H1 (cell line): ENCODE results near the gene ITPKB. TPM values are rescaled to one million over a fixed set of nuclear protein-coding genes. Genes with fewer than 3 reads are reported as not detected.

Experiments
- CTCF ChIA-PET: fragments of 300-600 bp; sonication (Branson Sonifier 250); formaldehyde crosslinking; loops from one replicate; lab custom pipeline; 2021; ENCODE audit not compliant: partially characterized antibody; lab: Charles Lee
- POLR2A ChIA-PET: fragments of 300-600 bp; sonication (Branson Sonifier 250); formaldehyde crosslinking; loops from one replicate; lab custom pipeline; 2021; ENCODE audit warnings: inconsistent platforms; ENCODE audit not compliant: partially characterized antibody; lab: Charles Lee
- DNase-seq, 2 experiments: peaks; one replicate each; pipeline versions ENCODE4 v3.0.0 to v3.0.0-alpha.2; 2010 to 2022; ENCODE audit warnings: low spot score in 2 of 2, low read depth in 1 of 2, mixed read lengths in 1 of 2
- FAIRE-seq: peaks from 2 replicates; lab custom pipeline; 2011; peaks lifted over from hg19 to GRCh38; lab: Jason Lieb, UNC
- H2AFZ ChIP-seq: 2 replicates; pipeline ENCODE4 v1.8.1; 2012; ENCODE audit warnings: low read length, inconsistent platforms
- H2AK5ac ChIP-seq: 2 replicates; pipeline ENCODE4 v1.6.1; 2013; ENCODE audit warnings: low read depth, low read length
- H2BK120ac ChIP-seq: replicated peaks from 2 replicates; pipeline ENCODE3; 2013; ENCODE audit warnings: low read depth, low read length, inconsistent platforms
- H2BK12ac ChIP-seq: 2 replicates; pipeline ENCODE4 v1.6.1; 2013; ENCODE audit warnings: low read depth, low read length
- H2BK15ac ChIP-seq: 2 replicates; pipeline ENCODE4 v1.6.1; 2013; ENCODE audit warnings: low read length
- H2BK20ac ChIP-seq: 2 replicates; pipeline ENCODE4 v1.6.1; 2013; ENCODE audit warnings: low read length
- H2BK5ac ChIP-seq: 2 replicates; pipeline ENCODE4 v1.6.1; 2013; ENCODE audit warnings: low read depth, low read length
- H3K14ac ChIP-seq: 2 replicates; pipeline ENCODE4 v1.6.1; 2013; ENCODE audit warnings: inconsistent platforms; ENCODE audit not compliant: insufficient read length
- H3K18ac ChIP-seq: 2 replicates; pipeline ENCODE4 v1.6.1; 2013; ENCODE audit warnings: low read length; ENCODE audit errors: extremely low read depth
- H3K23ac ChIP-seq: 2 replicates; pipeline ENCODE4 v1.6.1; 2013; ENCODE audit warnings: inconsistent platforms; ENCODE audit not compliant: insufficient read length
- H3K23me2 ChIP-seq: 2 replicates; pipeline ENCODE4 v1.6.1; 2013; ENCODE audit warnings: low read depth, low read length
- H3K27ac ChIP-seq: 2 replicates; pipeline ENCODE4 v1.6.1; 2011; ENCODE audit warnings: low read depth, low read length, inconsistent platforms
- H3K27me3 ChIP-seq, 4 experiments: replicated peaks in 1 of 4; 1 replicate in 1 of 4; 2 replicates in 3 of 4; pipeline versions ENCODE4 v1.6.1 to v1.8.1; 2011 to 2013; ENCODE audit warnings: low read length in 3 of 4, mild to moderate bottlenecking in 3 of 4, inconsistent platforms in 2 of 4, mixed read lengths in 2 of 4, moderate library complexity in 1 of 4; ENCODE audit not compliant: control insufficient read depth in 3 of 4, insufficient read depth in 3 of 4; ENCODE audit errors: extremely low read depth in 1 of 4
- H3K36me3 ChIP-seq, 4 experiments: 2 replicates each; pipeline versions ENCODE4 v1.6.1 to v1.8.1; 2011 to 2013; ENCODE audit warnings: mild to moderate bottlenecking in 4 of 4, low read length in 3 of 4, moderate library complexity in 2 of 4, control low read depth in 1 of 4, inconsistent platforms in 1 of 4; ENCODE audit not compliant: insufficient read depth in 4 of 4, control insufficient read depth in 2 of 4
- H3K4ac ChIP-seq: replicated peaks from 2 replicates; pipeline ENCODE3; 2013; ENCODE audit warnings: low read length, low read depth, mixed read lengths, inconsistent platforms; ENCODE audit not compliant: insufficient read length
- H3K4me1 ChIP-seq, 4 experiments: replicated peaks in 1 of 4; 1 replicate in 1 of 4; 2 replicates in 3 of 4; pipeline versions ENCODE4 v1.6.1 to v1.8.1; 2011 to 2013; ENCODE audit warnings: low read length in 3 of 4, inconsistent platforms in 2 of 4, mixed read lengths in 1 of 4; ENCODE audit not compliant: insufficient read depth in 4 of 4, control insufficient read depth in 3 of 4
- H3K4me2 ChIP-seq, 2 experiments: 2 replicates each; pipeline versions ENCODE4 v1.6.1 to v1.8.1; 2011 to 2013; ENCODE audit warnings: low read depth in 2 of 2, low read length in 2 of 2, control low read depth in 1 of 2, inconsistent platforms in 1 of 2, mild to moderate bottlenecking in 1 of 2; ENCODE audit not compliant: insufficient read depth in 1 of 2
- H3K4me3 ChIP-seq, 4 experiments: fragments of 200-600, 300-600 bp in 1 of 4; sonication (generic), shearing (Covaris generic), sonication (Bioruptor Twin) in 1 of 4; 2 replicates each; pipeline versions ENCODE4 v1.5.1 to v1.8.1; 2011 to 2016; ENCODE audit warnings: low read length in 4 of 4, low read depth in 3 of 4, control low read depth in 2 of 4, inconsistent platforms in 2 of 4, mild to moderate bottlenecking in 2 of 4, mixed read lengths in 1 of 4, moderate library complexity in 1 of 4; ENCODE audit not compliant: insufficient read depth in 2 of 4; ENCODE audit errors: extremely low read depth in 1 of 4
- H3K56ac ChIP-seq: replicated peaks from 2 replicates; pipeline ENCODE3; 2013; ENCODE audit warnings: low read depth, mild to moderate bottlenecking, mixed read lengths, low read length, inconsistent platforms; ENCODE audit not compliant: insufficient read length
- H3K79me1 ChIP-seq: 2 replicates; pipeline ENCODE4 v1.6.1; 2013; ENCODE audit warnings: low read depth, low read length, control low read depth
- H3K79me2 ChIP-seq, 2 experiments: 2 replicates each; pipeline versions ENCODE4 v1.6.1 to v1.8.1; 2012 to 2013; ENCODE audit warnings: low read length in 2 of 2, mild to moderate bottlenecking in 2 of 2, inconsistent platforms in 1 of 2; ENCODE audit not compliant: insufficient read depth in 2 of 2, control insufficient read depth in 1 of 2
- H3K9ac ChIP-seq, 4 experiments: replicated peaks in 1 of 4; 1 replicate in 1 of 4; 2 replicates in 3 of 4; pipeline versions ENCODE4 v1.6.1 to v1.8.1; 2011 to 2013; ENCODE audit warnings: low read depth in 3 of 4, low read length in 3 of 4, control low read depth in 2 of 4, mild to moderate bottlenecking in 2 of 4, moderate library complexity in 2 of 4, inconsistent platforms in 1 of 4; ENCODE audit errors: extremely low read depth in 1 of 4
- H3K9me3 ChIP-seq, 2 experiments: 2 replicates each; pipeline versions ENCODE4 v1.6.1 to v1.8.1; 2012 to 2013; ENCODE audit warnings: mild to moderate bottlenecking in 2 of 2, moderate library complexity in 2 of 2, control low read depth in 1 of 2, inconsistent platforms in 1 of 2, low read depth in 1 of 2, low read length in 1 of 2, mixed read lengths in 1 of 2; ENCODE audit not compliant: insufficient read depth in 2 of 2
- H4K20me1 ChIP-seq, 2 experiments: replicated peaks in 1 of 2; 2 replicates each; pipeline versions ENCODE3 to v1.8.1; 2011 to 2013; ENCODE audit warnings: inconsistent platforms in 2 of 2, low read length in 2 of 2, mild to moderate bottlenecking in 1 of 2; ENCODE audit not compliant: insufficient read depth in 2 of 2, control insufficient read depth in 1 of 2
- H4K5ac ChIP-seq: 2 replicates; pipeline ENCODE4 v1.6.1; 2013; ENCODE audit warnings: low read length, low read depth, mixed read lengths, inconsistent platforms; ENCODE audit not compliant: insufficient read length
- H4K8ac ChIP-seq: 2 replicates; pipeline ENCODE4 v1.8.0; 2013; ENCODE audit warnings: mild to moderate bottlenecking, moderate library complexity, low read length, inconsistent platforms; ENCODE audit not compliant: insufficient read depth; ENCODE audit errors: extremely low read depth
- H4K91ac ChIP-seq: replicated peaks from 2 replicates; pipeline ENCODE3; 2013; ENCODE audit warnings: low read length, mixed read lengths, inconsistent platforms; ENCODE audit not compliant: insufficient read length
- ASH2L ChIP-seq: fragments of 200-600, 300-600 bp; sonication (generic); IDR thresholded peaks from one replicate; pipeline ENCODE4 v1.7.1; 2017; ENCODE audit warnings: low read length
- CBX8 ChIP-seq: fragments of 300-800, 300-1000 bp; sonication (generic); IDR thresholded peaks from 2 replicates; pipeline ENCODE4 v1.7.1; 2016; ENCODE audit warnings: low read depth, low read length, borderline replicate concordance
- EP300 ChIP-seq, 2 experiments: IDR thresholded peaks; 1 replicate in 1 of 2; 2 replicates in 1 of 2; pipeline ENCODE4 v1.6.1; 2011 to 2012; ENCODE audit warnings: low read depth in 2 of 2, low read length in 2 of 2, mild to moderate bottlenecking in 2 of 2, borderline replicate concordance in 1 of 2, inconsistent platforms in 1 of 2, moderate library complexity in 1 of 2
- GTF2F1 ChIP-seq: IDR thresholded peaks from 2 replicates; pipeline ENCODE4 v1.6.1; 2012; ENCODE audit warnings: low read depth, low read length, improper control_type of control experiment, borderline replicate concordance
- KDM1A ChIP-seq: fragments of 200-600, 300-600 bp; sonication (generic); IDR thresholded peaks from 2 replicates; pipeline ENCODE4 v1.7.1; 2016; ENCODE audit warnings: mild to moderate bottlenecking, low read length, borderline replicate concordance
- RBBP5 ChIP-seq: IDR thresholded peaks from 2 replicates; pipeline ENCODE4 v1.7.1; 2012; ENCODE audit warnings: low read depth, mild to moderate bottlenecking, inconsistent platforms, low read length, moderate library complexity, borderline replicate concordance
- RFX5 ChIP-seq: IDR thresholded peaks from 2 replicates; pipeline ENCODE4 v1.6.1; 2011; ENCODE audit warnings: low read depth, low read length, improper control_type of control experiment, borderline replicate concordance
- TEAD4 ChIP-seq: IDR thresholded peaks from 2 replicates; pipeline ENCODE4 v1.6.1; 2012; ENCODE audit warnings: low read depth, low read length, inconsistent platforms, mixed read lengths
- WGBS, 2 experiments: shearing (Covaris generic) in 1 of 2; methylation state at CpG; one replicate each; pipeline versions ENCODE4 v1.1.6 to v1.1.7; 2013 to 2015; ENCODE audit warnings: low lambda C conversion rate in 2 of 2, mixed read lengths in 2 of 2, inconsistent platforms in 1 of 2, low coverage in 1 of 2, missing lambda C conversion rate in 1 of 2; ENCODE audit not compliant: insufficient replicate concordance in 2 of 2, insufficient coverage in 1 of 2, insufficient read length in 1 of 2; ENCODE audit errors: extremely low coverage in 1 of 2, missing lambda C conversion rate in 1 of 2; 5-methylcytosine and 5-hydroxymethylcytosine counted together
- polyA plus RNA-seq, 7 experiments: library from polyadenylated mRNA; depleted of rRNA in 3 of 7; stranded (reverse) in 5 of 7; unstranded in 2 of 7; fragments of >200 nt in 5 of 7; fragments of 200-250 nt in 2 of 7; gene quantifications; 1 replicate in 5 of 7; 2 replicates in 1 of 7; 4 replicates in 1 of 7; pipeline versions ENCODE4 v1.2.1 to v1.2.3, GENCODE V29; 2011 to 2013; ENCODE audit warnings: missing spikeins in 2 of 7, mixed read lengths in 2 of 7
- total RNA-seq: library from RNA; stranded (reverse); fragmentation: NEBNext Ultra II Directional; extraction: Animal tissue kit (Norgen Biotek cat#: 25700); gene quantifications from 2 replicates; pipeline ENCODE4 v1.2.1, GENCODE V29; 2021

ITPKB gene
- total and polyA plus RNA-seq, 2 of the 8 experiments (the other 6 are each of a cell fraction or from before 2014, with no cell fraction given) = 1.7 to 4.8 TPM

- H4K8ac ChIP-seq = peak overlapping the region; percentile 31; the same call in 1 of the 2 replicates
- no peak overlapping the region for H3K23ac ChIP-seq
- no peak overlapping the region for H2BK20ac ChIP-seq
- H3K4me1 ChIP-seq = peaks cover 7 to 24% (median 17%) of the 10 kb centered on the region in 4 experiments
- 90% methylated on average over 4 of the region's 4 CpGs; no CpG with 5 or more reads in 1 of the 2 experiments for WGBS, 2 experiments
- H3K4me2 ChIP-seq = no peak overlapping the region
- FAIRE-seq = no peak
- H2AFZ ChIP-seq = no peak overlapping the region
- no peaks in the 10 kb centered on the region for H4K20me1 ChIP-seq
- no peaks in the 10 kb centered on the region for H3K9me3 ChIP-seq
- peaks cover 25% of the 10 kb centered on the region for H3K23me2 ChIP-seq
- H2BK12ac ChIP-seq = no peak overlapping the region
- H3K27ac ChIP-seq = no peak overlapping the region
- H2AK5ac ChIP-seq = no peak overlapping the region
- CTCF ChIA-PET = interaction anchor here (1.0 to 1.8 kb wide), 4 partner anchors 23 to 107 kb away, joined by 3 to 4 read pairs (median 4); no protein-coding TSS in a partner anchor
- no peak overlapping the region for H2BK120ac ChIP-seq
- H4K5ac ChIP-seq = no peak overlapping the region
- DNase-seq = no peak
- no peaks in the 10 kb centered on the region for H3K79me1 ChIP-seq
- H3K36me3 ChIP-seq = no peaks in the 10 kb centered on the region
- TF ChIP-seq RFX5 = no peak
- TF ChIP-seq RBBP5 = no peak
- no peak for TF ChIP-seq GTF2F1
- TF ChIP-seq EP300 (IDR thresholded peaks at IDR 0.05; ENCODE audit: borderline replicate concordance in 1 of 2, low read depth in 2 of 2, low read length in 2 of 2) = no peak
- no peak for TF ChIP-seq TEAD4
- TF ChIP-seq CBX8 = no peak
- no peak for TF ChIP-seq KDM1A
- no peak for TF ChIP-seq ASH2L
- H3K9ac ChIP-seq = no peak overlapping the region
- no peak overlapping the region for H3K4me3 ChIP-seq
- POLR2A ChIA-PET = interaction anchor here (1.0 to 1.3 kb wide), 2 partner anchors 10 to 63 kb away, joined by 3 read pairs; no protein-coding TSS in a partner anchor
- H3K56ac ChIP-seq = no peak overlapping the region
- H3K4ac ChIP-seq = no peak overlapping the region
- H3K79me2 ChIP-seq = no peaks in the 10 kb centered on the region
- no peak overlapping the region for H4K91ac ChIP-seq
- peaks cover 0 to 42% (median 30%) of the 10 kb centered on the region in 4 experiments; a peak in 5 of 7 replicates for H3K27me3 ChIP-seq
- H2BK5ac ChIP-seq = no peak overlapping the region
- H2BK15ac ChIP-seq = no peak overlapping the region
- H3K18ac ChIP-seq = no peak overlapping the region
- no peak overlapping the region for H3K14ac ChIP-seq
Observed at GRCh38 chr1:226733876-226734275, 5.2 kb downstream of the ITPKB start.
